GM11168 (cell line): Measurements from ENCODE around the gene PFKFB3.

Experiments used
- in situ Hi-C: fragments of 300-500 bp; cut with MboI; formaldehyde crosslinking; loops from one replicate; pipeline ENCODE4 v1.12.0; 2022; ENCODE audit warnings: low sequenced_read_pairs; ENCODE audit not compliant: unreplicated experiment

The PFKFB3 gene

DNA sequence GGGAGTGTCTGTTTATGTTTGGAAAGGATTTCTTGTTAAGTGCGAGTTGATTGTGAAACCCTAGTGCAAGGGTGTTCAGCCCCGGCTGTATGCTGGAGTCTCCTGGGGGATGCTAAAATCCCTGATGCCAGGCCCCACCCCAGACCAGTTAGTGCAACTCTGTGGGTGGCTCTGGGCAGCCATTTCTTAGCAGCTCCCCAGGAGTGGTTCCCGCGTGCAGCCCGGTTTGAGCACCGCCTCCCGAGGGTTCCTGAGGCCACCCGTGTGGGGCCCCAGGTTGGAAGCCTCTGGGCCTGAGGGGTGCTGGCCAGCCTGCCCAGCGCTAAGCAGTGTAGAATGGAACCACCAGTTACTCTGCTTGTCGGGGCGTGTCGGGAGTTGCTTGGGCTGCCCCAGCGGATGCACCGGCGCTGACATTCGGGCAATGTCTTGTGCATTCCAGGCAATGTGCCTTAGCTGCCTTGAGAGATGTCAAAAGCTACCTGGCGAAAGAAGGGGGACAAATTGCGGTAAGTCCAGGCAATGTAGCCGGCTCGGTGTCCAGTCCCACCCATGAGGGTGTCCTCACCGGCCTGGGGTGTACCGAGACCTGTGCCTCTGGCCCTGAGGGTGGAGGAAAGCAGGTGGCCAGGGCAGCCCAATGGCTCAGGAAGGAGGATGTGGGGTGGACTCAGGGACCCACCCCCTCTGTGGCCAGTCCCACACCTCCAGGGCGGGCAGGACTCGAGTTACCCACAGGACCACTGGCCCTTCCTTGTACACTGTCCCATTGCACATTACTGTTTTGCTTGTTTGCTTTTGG is 13.2 kb downstream of the PFKFB3 start:
- in situ Hi-C loops = loop anchor here (10.0 kb wide), 1 partner anchor 179 kb away; no protein-coding TSS in a partner anchor

DNA sequence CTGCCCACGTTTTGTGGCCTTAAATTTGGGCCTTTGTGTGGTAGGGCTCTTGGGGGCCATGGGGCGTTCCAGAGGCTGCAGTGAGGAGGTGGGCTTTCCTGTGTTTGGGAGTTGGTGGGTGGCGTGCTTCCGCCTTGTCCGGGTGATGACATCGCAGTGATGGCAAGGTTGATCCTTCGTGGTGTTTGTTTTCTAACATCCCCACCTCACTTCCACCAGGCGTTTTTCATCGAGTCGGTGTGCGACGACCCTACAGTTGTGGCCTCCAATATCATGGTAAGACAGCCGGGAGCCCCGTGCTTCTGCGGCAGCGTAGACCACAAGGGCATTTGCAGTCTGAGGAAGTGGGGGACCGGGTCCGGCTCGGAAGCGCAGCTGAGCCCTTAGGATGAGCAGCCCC is 14.2 kb downstream of the PFKFB3 start:
- in situ Hi-C loops = loop anchor here (10.0 kb wide), 1 partner anchor 178 kb away; no protein-coding TSS in a partner anchor

GRCh38 chr10:6217611-6218010 is 14.9 kb downstream of the PFKFB3 start:
- in situ Hi-C loops = loop anchor here (10.0 kb wide), 1 partner anchor 177 kb away; no protein-coding TSS in a partner anchor

- in situ Hi-C loops = loop anchor here (10.0 kb wide), 1 partner anchor 176 kb away; no protein-coding TSS in a partner anchor
Measured at GRCh38 chr10:6218692-6219493, 16.2 kb downstream of the PFKFB3 start.

DNA sequence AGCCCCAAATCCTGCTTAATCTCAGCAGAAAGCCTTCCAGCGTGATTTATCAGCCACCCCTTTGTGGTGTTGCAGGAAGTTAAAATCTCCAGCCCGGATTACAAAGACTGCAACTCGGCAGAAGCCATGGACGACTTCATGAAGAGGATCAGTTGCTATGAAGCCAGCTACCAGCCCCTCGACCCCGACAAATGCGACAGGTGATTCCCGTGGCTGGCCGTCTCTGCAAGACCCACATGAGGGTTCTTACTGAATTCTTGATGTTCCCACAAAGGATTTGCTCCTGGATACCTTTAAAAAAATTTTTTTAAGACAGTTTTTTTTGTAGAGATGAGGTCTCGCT is 16.7 kb downstream of the PFKFB3 start:
- in situ Hi-C loops = loop anchor here (10.0 kb wide), 1 partner anchor 175 kb away; no protein-coding TSS in a partner anchor

DNA sequence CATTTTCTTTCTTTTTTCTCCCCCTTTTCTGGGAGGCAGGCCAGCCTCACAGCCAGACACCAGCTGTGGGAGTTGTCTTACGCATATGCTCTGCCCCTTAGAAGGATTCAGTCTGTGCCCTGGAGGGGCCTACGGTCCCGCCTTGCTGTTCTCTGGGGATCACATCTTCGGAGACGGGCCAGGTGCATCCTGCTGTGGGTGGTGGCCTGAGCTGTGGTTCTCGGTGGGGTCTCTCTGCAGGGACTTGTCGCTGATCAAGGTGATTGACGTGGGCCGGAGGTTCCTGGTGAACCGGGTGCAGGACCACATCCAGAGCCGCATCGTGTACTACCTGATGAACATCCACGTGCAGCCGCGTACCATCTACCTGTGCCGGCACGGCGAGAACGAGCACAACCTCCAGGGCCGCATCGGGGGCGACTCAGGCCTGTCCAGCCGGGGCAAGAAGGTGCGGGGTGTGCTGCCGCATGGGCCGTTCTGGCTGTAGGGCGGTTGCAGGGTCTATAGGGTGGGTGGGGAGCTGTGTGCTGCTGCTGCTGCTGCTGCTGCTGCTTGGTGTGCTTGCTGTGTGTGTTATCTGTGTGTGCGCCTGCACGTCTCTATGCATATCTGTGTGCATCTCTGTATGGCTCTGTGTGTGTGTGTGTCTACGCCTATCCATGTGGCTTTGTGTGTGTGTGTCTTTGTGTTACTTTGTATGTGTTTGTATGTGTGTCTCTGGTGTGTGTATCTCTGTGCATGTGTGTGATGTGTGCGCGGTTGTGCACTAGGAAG is 17.9 kb downstream of the PFKFB3 start:
- in situ Hi-C loops = no loop called here

GRCh38 chr10:6221192-6221940 is 18.6 kb downstream of the PFKFB3 start:
- in situ Hi-C loops = no loop called here

- in situ Hi-C loops = no loop called here
Measured at GRCh38 chr10:6221971-6222751, 19.4 kb downstream of the PFKFB3 start.

GRCh38 chr10:6222755-6223154 is 20.0 kb downstream of the PFKFB3 start:
- in situ Hi-C loops = no loop called here

GRCh38 chr10:6223981-6224380 is 21.2 kb downstream of the PFKFB3 start:
- in situ Hi-C loops = no loop called here

GRCh38 chr10:6224781-6225180 is 22.0 kb downstream of the PFKFB3 start:
- in situ Hi-C loops = no loop called here

GRCh38 chr10:6225263-6225814 is 22.6 kb downstream of the PFKFB3 start:
- in situ Hi-C loops = no loop called here

- in situ Hi-C loops = no loop called here
Measured at GRCh38 chr10:6226216-6226615, 23.5 kb downstream of the PFKFB3 start.

GRCh38 chr10:6227346-6227745 is 24.6 kb downstream of the PFKFB3 start:
- in situ Hi-C loops = no loop called here

- in situ Hi-C loops = no loop called here
Measured at GRCh38 chr10:6228010-6228511, 25.3 kb downstream of the PFKFB3 start.

GRCh38 chr10:6228647-6229046 is 25.9 kb downstream of the PFKFB3 start:
- in situ Hi-C loops = no loop called here

DNA sequence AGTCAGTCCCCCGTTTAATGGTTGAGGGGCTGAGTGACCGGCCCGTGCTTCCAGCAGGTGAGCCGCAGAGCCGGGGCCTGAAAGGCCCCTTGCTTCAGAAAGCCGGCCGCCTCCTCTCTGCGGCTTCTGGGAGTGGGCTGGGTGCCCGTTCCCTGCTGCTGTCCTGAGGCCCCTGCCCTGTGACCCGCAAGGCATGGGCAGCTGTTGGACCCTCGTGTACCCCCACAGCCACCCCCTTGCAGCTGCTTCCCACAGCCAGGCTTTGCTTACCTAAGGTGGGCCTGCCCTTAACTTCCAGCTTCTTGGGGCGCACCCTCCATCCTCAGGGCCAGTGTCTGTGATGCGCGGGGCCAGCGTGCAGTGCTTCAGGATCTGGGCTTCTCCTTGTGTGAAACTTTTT is 26.6 kb downstream of the PFKFB3 start:
- in situ Hi-C loops = no loop called here

DNA sequence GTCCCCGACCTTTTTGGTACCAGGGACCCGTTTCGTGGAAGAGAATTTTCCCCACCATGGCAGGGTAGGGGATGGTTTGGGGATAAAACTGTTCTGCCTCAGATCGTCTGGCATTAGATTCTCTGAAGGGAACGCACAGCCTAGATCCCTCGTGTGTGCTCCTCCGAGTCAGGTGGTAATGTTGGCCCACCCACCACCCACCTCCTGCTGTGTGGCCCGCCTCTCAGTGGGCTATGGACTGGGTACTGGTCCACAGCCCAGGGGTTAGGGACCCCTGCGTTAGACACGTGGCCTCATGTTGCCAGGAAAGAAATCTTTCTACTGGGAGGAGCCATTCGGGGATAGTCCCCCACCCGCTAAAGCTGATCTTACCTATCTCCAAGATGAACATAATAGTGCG is 27.0 kb downstream of the PFKFB3 start:
- in situ Hi-C loops = no loop called here

DNA sequence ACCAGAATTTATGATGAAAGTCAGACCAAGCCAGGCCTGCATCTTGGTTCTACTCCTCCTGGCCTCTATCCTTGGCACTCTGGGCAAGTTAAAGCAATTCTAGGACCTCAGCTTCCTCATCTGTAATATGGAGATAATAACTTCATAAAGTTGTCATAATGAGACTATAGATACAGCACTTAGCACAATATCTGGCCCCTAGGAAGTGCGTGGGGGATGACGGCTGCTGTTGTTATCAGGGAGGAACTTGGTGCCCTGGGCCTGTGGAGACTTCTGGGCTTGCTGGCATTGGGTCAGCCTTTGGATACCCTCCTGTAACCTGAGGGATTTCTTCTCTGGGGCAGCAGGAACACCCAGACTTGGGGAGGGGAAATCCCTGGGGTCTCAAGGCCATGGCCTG is 27.6 kb downstream of the PFKFB3 start:
- in situ Hi-C loops = no loop called here
